ENCODE results near the gene DGKZ.

Gene DGKZ

GRCh38 chr11:46392421-46393230, 45.4 kb downstream of the DGKZ start:
- peak; percentile 89 for DNase-seq (ENCODE audit: low read depth)
- TF ChIP-seq POLR2A (IDR thresholded peaks at IDR 0.05; ENCODE audit: extremely low read depth, insufficient read length) (no peak), MAX (IDR thresholded peaks at IDR 0.05; ENCODE audit: low read depth, low read length) (peak; percentile 70; the same call in 1 of the 2 replicates)
- H3K4me3 ChIP-seq (ENCODE audit: low read depth, low read length) = peak overlapping the region; percentile 50

GRCh38 chr11:46393231-46393616, 46.0 kb downstream of the DGKZ start:
- no peak for DNase-seq (ENCODE audit: low read depth)
- TF ChIP-seq MYC (IDR thresholded peaks at IDR 0.05; ENCODE audit: low read depth, low read length) (no peak), POLR2A (IDR thresholded peaks at IDR 0.05; ENCODE audit: extremely low read depth, insufficient read length) (no peak), MAX (IDR thresholded peaks at IDR 0.05; ENCODE audit: low read depth, low read length) (no peak)
- TF ChIP-seq, protein P1, sequence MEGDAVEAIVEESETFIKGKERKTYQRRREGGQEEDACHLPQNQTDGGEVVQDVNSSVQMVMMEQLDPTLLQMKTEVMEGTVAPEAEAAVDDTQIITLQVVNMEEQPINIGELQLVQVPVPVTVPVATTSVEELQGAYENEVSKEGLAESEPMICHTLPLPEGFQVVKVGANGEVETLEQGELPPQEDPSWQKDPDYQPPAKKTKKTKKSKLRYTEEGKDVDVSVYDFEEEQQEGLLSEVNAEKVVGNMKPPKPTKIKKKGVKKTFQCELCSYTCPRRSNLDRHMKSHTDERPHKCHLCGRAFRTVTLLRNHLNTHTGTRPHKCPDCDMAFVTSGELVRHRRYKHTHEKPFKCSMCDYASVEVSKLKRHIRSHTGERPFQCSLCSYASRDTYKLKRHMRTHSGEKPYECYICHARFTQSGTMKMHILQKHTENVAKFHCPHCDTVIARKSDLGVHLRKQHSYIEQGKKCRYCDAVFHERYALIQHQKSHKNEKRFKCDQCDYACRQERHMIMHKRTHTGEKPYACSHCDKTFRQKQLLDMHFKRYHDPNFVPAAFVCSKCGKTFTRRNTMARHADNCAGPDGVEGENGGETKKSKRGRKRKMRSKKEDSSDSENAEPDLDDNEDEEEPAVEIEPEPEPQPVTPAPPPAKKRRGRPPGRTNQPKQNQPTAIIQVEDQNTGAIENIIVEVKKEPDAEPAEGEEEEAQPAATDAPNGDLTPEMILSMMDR (IDR thresholded peaks at IDR 0.05; ENCODE audit: low read depth, low read length) = no peak
- peak overlapping the region; percentile 50 for H3K4me3 ChIP-seq (ENCODE audit: low read depth, low read length)

- H3K4me3 ChIP-seq (ENCODE audit: low read depth, low read length) = no peak overlapping the region
- TF ChIP-seq, protein P1 (IDR thresholded peaks at IDR 0.05; ENCODE audit: low read depth, low read length) = no peak
- no peak for TF ChIP-seq MYC (IDR thresholded peaks at IDR 0.05; ENCODE audit: low read depth, low read length)
- TF ChIP-seq MAX (IDR thresholded peaks at IDR 0.05; ENCODE audit: low read depth, low read length) = no peak
- TF ChIP-seq POLR2A (IDR thresholded peaks at IDR 0.05; ENCODE audit: extremely low read depth, insufficient read length) = no peak
- DNase-seq (ENCODE audit: low read depth) = no peak
Observed at GRCh38 chr11:46393759-46394158, 46.5 kb downstream of the DGKZ start.

GRCh38 chr11:46397526-46397925, 50.3 kb downstream of the DGKZ start:
- no peak for TF ChIP-seq POLR2A (IDR thresholded peaks at IDR 0.05; ENCODE audit: extremely low read depth, insufficient read length)
- TF ChIP-seq, protein P1 (IDR thresholded peaks at IDR 0.05; ENCODE audit: low read depth, low read length) = no peak
- no peak for TF ChIP-seq MAX (IDR thresholded peaks at IDR 0.05; ENCODE audit: low read depth, low read length)
- TF ChIP-seq MYC (IDR thresholded peaks at IDR 0.05; ENCODE audit: low read depth, low read length) = no peak
- DNase-seq (ENCODE audit: low read depth) = no peak
- no peak overlapping the region for H3K4me3 ChIP-seq (ENCODE audit: low read depth, low read length)

DNA sequence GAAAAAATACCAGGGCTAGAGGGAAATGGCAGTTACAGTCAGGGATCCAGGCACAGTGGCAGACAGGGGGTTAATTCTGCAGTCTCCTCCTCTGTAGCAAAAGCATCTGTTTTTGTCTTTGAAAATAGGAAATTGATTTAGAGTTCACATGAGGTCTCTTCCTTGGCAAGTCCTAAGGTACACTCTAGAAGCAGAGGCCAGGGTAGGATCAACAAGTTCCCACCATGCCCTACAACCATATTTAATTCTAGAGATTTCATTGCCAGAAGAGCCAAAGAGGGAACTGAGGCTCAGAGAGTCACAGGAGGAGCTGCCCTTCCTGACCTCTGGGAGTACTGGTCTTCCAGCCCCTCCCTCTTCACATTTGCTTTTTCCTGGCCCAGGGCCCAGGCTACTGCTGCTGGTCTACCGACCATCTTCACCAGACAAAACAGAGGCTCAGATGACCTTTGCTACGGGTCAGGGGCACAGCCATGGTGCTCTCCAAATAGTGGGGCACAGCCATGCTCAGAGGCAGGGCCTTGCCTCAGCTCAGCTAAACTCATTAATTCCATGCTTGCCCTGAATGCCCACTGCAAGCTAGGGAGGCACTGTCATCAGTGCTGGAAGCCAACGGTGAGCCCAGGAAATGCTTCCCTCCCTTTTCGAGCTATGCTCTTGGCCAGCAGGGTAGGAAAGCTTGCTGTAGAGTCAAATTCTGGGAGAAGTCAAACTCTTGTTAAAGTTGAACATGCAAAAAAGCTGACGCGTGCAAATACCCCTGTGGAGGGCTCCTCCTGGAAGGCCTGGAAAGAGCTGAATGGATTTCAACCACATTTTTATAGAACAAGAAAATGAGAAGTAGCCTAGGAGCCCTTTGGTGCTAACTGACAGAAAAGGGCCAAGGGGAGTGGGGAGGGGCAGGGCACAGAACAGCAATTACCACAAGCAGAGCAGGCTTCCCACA, 56.0 kb downstream of the DGKZ start:
- TF ChIP-seq MYC (IDR thresholded peaks at IDR 0.05; ENCODE audit: low read depth, low read length) (no peak), MAX (IDR thresholded peaks at IDR 0.05; ENCODE audit: low read depth, low read length) (no peak), POLR2A (IDR thresholded peaks at IDR 0.05; ENCODE audit: extremely low read depth, insufficient read length) (no peak)
- TF ChIP-seq, protein P1 (IDR thresholded peaks at IDR 0.05; ENCODE audit: low read depth, low read length) = no peak
- no peak for DNase-seq (ENCODE audit: low read depth)
- H3K4me3 ChIP-seq (ENCODE audit: low read depth, low read length) = no peak overlapping the region
